GM21360 (cell line): ENCODE data around the gene WNK2.
"Not testable (repeated sequence)": the region's sequence is repeated elsewhere in the genome, so short reads cannot be mapped to it uniquely, and the experiment has no call there.

Experiments
- ATAC-seq: cut with Tn5 transposase; IDR thresholded peaks from one replicate; pipeline ENCODE4 v1.9.1; 2021; ENCODE audit warnings: mild to moderate bottlenecking, moderate library complexity; ENCODE audit not compliant: unreplicated experiment

The WNK2 gene

DNA sequence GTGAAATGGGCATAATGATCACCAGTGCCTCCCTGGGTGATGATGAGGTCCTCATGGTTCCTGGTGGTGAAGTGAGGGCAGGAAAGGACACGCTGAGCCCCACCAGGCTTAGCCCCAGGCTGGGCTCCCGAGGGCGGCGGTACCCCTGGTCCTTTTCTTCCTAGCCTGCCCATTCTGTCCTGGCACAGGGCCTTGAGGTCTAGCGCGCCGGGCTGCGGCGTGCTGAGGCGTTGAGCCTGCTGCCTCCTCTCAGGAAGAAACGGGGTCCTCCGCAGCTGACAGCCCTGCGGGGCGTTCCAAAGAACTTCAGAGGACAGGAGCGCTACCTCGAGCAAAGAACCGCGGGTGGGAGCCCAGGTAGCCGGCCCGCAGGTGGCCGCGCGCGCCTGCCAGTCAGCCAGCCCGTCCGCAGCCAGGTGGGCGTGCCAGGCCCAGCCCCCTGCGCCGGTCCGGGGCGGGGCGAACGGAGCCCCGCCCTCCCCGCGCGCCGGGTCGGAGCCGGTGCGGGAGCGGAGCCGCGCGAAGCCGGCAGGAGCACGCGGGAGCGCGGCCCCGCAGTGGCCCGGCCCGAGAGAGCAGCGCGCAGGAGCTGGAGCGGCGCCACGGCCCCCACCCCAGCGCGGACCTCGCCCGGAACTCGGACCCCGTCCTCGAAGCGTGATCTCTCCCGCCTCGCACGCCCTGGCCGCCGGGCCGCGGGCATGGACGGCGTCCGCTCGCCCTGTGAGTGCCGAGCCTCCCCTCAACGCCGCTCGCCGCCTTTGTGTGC is at the start of gene WNK2:
TSS of gene WNK2 (plus strand) at position 477 of the 769 bp plus-strand sequence. CDS start 791 bp downstream, outside the sequence.
- no peak for ATAC-seq

DNA sequence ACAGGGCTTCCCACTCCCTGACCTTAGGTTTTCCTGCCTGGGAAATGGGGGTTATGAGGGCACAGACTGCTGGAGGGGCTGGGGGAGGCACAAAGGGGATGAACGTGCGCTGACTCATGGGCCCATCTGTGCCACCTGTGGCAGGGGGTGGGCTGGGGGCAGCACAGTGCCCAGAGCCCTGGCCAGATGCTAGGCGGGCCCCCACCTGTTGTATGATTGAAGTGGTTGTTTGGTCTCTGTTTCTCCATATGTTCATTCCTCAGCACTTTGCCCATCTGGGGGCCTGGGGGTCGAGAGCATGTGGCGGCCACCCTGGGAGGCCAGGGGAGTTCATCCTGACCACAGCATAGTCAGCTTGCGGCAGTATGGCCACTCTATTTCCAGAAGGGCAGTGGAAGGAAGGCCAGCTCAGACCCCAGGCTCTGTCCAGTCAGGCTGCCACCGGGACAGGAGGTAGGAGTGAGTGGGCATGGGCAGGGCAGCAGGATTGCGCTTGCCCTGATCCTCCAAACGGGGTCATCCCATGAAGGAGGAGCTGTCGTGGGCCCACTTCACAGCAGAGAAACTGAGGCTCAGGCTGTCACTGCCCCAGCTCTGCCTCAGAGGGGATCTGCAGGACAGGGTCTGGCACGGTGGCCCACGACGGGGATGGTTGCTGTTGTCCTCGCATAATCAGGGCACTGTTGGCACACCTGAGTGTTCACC is 49.0 kb upstream of the WNK2 start:
- no peak for ATAC-seq

GRCh38 chr9:93136011-93136440 is 47.9 kb upstream of the WNK2 start:
- no peak for ATAC-seq

DNA sequence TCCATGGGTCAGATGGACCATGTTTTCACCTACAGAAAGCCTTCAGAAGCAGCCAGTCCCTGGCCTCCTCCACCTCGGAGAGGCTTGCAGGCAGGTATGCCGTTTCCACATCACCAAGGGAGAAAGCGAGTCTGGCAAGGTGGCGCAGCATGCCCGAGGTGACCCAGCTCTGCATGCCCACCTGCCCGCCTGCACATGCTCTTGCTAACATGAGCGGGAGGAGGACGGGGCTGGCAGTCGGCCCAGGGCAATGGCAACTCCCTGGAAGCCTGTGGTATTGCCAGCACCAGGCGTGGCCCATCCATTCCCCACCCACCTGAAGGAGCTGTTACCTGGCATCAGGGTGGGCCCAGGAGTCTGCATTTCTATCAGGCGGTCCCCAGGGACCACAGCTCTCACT is 46.6 kb upstream of the WNK2 start:
- ATAC-seq: no peak

DNA sequence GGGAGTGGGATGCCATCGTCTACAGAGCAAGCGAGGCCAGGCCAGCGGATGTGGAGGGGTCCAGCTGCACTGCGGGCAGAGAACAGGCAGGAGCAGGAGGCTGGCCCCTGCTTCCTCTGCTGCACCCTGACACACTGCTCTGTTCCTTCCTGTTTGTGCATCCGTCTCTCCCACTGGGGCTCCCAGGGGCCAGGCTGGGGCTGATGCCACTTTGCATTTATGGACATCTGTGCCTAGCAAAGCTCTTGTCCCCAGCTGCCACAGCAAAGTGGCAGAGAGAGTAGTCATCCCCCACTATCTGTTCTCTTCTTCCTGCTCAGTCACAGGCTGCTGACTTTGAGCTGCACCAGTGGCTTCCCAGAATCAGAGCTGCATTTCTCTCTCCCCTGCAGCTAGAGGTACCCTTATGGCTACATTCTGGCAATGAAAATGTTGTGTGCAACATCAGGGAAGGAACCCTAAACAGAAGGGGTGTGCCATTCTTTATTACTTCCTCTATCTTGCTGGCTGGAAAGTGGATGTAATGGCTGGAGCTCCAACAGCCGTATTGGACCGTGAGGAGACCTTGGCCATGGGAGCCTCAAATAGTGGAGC is 45.7 kb upstream of the WNK2 start:
- no peak for ATAC-seq

DNA sequence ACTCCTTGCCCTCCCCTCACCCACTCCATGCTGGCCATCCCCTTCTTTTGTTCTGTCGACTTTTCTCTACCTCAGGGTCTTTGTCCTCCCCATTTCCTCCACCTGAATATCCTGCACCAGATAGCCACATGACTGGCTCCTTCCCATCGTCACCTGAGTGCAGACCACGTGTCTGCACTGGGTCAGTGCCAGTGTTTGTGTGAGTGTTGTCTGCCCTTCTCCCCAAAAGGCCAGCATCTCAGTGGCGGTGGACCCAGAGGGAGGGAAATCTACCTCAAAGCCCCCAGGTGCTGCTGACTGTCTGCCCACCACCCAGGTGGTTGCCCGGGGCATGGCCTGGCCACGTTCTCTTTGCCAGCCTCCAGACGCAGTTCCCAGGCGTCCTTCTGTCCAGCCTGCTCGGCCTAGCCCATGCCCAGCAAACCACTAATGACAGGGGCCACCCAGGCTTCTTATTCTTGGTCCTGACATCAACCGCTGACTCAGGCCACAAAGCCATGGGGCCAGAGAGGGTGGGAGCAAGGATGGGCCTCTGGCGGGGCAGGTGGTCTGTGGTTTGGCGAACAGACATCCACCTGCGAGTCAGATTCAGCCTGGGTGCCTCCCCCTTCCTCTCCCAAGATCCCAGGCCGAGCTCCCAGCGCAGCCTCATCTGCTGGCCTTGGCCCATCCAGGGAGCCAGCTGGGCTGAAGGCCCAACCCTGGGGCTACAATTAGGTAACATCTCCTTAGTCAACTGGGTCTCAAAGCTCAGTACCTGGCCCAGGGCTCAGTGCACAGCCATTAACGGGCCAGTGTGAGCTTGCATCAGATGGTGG is 44.4 kb upstream of the WNK2 start:
- ATAC-seq: no peak

GRCh38 chr9:93141771-93142483 is 42.0 kb upstream of the WNK2 start:
- ATAC-seq: no peak

GRCh38 chr9:93143830-93144530 is 40.0 kb upstream of the WNK2 start:
- no peak for ATAC-seq

- not testable (repeated sequence) for ATAC-seq
Observed at GRCh38 chr9:93146696-93147095, 37.2 kb upstream of the WNK2 start.

- ATAC-seq: no peak
Observed at GRCh38 chr9:93147632-93148031, 36.3 kb upstream of the WNK2 start.

GRCh38 chr9:93148721-93149120 is 35.2 kb upstream of the WNK2 start:
- ATAC-seq: no peak

- ATAC-seq: no peak
Observed at GRCh38 chr9:93149361-93149760, 34.6 kb upstream of the WNK2 start.

DNA sequence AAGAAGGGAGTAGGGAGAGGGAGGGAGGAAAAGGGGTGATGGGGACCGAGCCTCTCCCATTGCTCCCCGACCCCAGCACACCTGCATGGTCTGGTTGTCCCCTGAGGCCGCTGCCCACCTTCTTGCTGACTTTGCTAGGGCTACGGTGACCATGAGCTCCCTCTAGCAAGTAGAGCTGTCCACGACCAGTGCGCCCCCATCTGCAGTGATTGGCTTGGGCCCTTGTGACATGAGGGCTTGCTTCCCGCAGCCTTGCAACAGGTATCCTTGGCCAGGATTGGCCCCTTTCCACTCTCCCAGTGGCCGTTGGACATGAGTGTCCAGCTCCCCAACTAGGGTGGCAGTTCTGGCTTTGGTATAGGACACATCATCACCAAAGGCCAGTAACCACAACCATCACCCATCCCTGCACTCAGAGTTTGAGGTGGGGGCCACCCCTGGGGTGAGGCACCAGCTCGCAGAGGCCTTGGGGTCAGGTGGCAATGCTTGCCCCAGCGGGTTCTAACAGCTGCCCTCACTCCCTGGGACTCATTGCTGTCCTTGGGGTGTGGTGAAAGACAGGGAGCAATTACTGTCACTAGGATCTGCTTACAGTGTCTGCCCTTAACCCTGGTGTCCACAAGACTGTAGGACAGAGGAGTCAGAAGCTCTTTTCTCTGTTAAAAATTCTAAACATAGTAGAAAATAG is 32.7 kb upstream of the WNK2 start:
- ATAC-seq: no peak

GRCh38 chr9:93154293-93154903 is 29.5 kb upstream of the WNK2 start:
- ATAC-seq: no peak

- no peak for ATAC-seq
Observed at GRCh38 chr9:93155716-93156474, 28.0 kb upstream of the WNK2 start.

DNA sequence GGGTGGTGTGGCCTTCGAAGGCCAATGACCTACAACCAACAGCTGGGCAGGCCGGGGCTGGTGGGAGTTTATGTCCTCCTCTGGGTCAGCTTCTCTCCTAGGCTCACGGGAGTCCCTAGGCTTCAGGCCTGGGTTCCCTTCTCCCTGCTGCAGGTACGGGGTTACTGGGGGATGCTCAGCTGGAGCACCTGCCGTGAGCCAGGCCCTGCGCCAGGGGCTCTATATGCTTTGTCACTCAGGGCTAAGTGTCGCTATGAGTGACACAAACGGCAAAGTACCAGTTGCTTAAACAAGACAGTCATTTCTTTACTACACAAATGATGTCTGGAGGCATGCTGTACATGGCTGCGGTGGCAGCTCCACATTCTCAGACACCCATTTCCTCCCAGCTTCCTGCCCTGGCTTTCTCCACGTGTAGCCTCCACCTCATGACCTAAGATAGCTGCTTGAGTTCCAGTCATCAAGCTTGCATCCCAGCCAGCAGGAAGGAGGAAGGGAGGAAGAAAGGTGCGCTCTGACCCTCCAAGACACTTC is 27.4 kb upstream of the WNK2 start:
- ATAC-seq: no peak

GRCh38 chr9:93159601-93160471 is 24.1 kb upstream of the WNK2 start:
- peak; percentile 86 for ATAC-seq
